Retina (tissue), 1 donor: ENCODE results near the gene ABCA2.

Source experiments
- DNase-seq: peaks from one replicate; pipeline ENCODE4 v3.0.0-alpha.2; 2016

Gene ABCA2

DNA sequence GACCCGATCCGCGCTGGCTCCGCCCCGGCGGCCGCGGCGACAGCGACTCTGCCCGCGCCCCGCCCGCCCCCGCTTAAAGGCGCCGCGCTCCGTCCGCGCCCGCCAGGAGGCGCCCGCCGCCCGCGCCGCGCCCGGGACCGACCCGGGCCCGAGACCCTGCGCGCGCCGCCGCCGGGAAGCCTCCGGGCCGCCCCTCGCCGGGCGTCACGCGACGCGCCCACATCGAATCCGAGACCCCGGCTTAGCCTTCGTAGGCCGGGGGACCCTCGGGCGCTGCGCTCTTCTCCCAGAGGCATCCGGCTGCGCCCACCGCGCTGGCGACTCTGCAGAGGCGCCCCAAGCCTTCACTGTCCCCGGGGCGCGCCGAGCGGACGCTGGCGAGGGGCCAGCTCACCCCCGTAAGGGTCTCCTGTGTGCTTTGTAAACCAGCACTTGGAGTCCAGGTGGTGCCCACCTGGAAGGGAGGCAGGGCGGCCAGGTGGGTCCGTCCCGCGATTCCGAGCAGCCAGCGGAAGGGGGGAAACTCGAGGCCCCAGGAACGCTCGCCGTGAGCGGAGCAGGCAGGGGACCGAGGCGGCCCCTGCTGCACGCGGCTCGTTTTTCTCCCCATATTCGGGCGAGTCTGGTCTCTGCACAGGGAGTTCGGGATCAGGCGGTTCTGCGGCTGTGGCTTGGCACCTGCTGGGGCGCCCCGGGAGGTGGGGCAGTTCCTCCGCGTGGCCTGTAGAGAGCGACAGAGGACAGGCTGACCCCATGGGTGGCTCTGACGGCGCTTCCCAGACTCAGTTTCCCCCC, 423 bp upstream of the ABCA2 start:
- DNase-seq, result peak; percentile 78

DNA sequence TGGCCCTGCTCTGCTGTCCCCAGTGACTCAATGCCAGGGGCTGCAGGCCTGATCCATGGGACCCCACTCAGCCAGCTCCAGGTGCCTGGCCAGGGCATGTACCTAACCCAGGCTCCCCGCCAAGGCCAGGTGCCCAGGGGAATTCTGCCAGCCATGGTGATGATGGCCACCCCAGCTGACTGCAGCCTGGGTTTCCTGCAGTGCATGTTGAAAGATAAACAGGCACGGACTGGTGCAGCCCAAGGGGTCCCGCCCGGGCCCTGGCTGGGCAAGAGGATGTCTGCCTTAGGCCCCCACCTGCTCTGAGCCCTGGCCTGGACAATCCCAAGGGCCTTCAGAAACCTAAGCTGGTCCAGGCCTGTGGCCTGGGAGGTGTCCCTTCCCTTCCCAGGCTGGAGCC, 1.2 kb downstream of the ABCA2 start:
- DNase-seq, result no peak

DNA sequence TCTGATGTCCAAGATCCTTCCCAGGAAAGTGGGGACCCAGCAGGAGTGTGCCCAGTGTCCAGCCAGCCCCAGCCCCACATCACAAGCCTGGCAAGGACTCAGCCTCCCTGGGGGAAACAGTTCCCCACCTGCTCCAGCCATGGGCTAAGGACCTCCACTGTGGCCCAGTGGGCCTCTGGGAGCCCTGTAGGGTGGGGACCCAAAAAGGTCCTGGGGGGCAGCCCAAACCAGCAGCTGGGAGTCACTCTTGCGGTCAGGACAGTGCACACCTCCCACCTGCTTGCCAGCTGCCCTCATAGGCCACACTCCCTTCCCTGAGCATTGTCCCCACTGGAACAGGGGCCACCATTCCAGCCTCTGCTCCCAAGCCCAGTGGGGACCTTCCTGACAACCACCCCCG, 1.7 kb downstream of the ABCA2 start:
- no peak for DNase-seq

DNA sequence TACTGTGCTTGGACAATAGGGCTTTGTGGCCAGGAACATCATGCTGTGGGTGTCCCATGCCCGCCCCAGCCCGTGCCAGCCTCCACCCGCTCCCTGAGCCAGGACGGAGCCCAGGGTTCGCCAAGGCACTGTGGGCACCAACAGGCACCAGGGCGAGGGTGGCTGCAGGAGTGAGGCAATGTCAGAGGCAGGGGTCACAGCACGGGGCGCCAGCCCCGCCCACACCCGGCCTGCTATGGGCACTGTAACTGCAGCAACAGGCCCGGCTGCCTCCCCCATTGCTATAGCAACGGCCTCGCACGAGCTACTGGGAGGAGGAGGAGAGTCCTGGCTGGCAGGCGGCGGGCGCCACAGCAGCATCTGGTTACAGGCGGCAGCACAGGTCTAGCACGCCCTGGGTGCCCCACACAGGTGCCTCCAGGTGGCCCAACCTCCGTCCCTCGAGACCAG, 2.5 kb downstream of the ABCA2 start:
- peak; percentile 83 for DNase-seq

DNA sequence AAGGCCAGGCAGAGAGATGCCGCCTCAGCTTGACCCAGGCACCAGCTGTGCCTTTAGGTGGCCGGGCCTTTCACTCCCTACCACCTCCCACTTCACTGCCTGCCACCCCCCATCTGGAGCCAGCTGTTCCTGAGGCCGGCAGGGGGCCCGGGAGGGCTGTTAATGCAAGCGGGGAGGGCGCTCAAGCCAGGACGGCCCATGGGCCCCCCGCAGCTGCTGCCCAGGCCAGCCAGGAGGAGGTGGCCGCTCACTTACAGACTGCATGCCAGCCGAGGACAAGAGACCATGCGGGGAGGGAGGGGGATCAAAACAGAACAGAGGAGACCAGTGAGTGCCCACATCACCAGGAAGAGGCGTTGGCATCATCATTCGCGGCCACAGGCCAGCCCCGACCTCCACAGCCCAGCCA, 4.5 kb downstream of the ABCA2 start:
- no peak for DNase-seq

DNA sequence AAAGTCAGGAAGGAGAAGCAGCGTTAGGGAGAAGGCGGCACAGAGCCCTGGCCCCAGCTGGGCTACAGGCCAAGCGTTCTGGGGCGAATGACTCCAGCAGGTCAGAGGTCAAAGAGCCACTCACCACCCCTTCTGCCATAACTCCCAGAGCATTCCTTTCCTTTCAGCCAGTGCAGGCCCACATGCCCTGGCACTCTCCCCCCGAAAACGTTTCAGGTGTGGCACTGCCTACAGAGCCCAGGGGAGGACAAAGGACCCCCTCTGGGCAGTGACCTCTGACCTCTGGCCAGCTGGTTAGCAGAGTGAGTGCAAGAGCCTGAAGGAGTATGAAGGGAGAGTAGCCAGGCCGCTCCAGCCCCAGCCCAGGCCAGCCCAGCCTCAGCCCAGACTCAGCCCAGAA, 4.9 kb downstream of the ABCA2 start:
- DNase-seq, result no peak

DNA sequence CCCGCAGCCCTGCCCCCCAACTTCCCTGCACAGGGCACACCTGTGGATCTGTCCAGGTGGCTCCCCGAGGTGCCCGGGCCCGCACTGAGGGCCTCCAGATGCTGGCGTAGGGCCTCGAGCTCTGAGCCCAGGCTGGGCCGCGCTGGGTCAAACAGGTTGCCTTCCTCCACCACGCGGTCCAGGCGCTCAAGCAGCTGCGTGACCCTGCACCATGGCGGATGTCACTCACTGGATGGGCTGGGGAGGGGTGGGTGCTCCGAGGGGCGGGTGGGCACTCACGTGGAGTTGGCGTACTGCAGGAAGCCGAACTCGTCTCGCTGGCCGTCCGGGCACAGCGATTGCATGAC, 5.4 kb downstream of the ABCA2 start:
- DNase-seq, result no peak

DNA sequence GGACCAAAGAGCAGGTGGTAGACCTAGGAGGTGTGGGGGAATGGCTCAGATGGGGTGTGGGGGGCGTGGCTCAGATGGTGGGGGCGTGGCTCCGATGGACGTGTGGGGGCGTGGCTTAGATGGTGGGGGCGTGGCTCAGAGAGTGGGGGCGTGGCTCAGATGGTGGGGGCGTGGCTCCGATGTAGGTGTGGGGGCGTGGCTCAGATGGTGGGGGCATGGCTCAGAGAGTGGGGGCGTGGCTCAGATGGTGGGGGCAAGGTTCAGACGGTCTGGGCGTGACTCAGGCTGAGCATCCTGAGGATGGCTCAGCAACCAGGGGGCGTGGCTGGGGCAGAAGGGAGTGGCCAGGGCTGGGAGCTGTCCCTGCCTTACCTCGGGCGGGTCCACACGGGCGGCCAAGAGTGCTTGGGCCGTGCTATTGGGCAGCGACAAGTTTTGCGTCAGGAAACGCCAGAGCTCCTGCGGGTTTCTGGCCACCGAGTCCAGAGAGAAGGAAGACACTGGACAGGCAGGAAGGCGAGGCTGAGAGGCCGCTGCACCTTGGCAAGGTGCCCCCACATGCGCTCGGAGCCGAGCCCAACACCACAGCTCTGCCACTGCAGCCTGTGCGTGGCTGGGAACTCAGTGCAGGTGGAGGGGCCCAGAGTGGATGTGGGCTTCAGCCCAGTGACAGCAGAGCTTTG, 5.9 kb downstream of the ABCA2 start:
- no peak for DNase-seq

DNA sequence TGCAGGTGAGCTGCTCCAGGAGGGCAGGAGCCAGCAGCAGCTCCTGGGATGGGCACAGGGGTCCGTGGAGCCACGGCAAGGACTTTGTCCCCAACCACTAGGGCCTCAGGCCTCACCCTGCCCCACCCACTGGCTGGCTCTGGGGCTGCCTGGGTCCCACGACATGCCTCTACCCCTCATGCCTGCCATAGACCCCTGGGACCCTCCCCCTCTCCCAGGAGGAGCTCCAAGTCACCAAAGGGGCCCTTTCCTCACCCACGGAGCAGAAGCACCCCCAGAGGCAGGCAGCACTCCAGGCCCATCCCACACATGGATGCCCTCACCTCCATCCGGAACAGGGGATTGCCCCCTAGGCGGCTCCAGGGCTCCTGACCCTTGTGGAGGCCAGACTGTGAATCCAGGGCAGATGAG, 6.5 kb downstream of the ABCA2 start:
- no peak for DNase-seq

DNA sequence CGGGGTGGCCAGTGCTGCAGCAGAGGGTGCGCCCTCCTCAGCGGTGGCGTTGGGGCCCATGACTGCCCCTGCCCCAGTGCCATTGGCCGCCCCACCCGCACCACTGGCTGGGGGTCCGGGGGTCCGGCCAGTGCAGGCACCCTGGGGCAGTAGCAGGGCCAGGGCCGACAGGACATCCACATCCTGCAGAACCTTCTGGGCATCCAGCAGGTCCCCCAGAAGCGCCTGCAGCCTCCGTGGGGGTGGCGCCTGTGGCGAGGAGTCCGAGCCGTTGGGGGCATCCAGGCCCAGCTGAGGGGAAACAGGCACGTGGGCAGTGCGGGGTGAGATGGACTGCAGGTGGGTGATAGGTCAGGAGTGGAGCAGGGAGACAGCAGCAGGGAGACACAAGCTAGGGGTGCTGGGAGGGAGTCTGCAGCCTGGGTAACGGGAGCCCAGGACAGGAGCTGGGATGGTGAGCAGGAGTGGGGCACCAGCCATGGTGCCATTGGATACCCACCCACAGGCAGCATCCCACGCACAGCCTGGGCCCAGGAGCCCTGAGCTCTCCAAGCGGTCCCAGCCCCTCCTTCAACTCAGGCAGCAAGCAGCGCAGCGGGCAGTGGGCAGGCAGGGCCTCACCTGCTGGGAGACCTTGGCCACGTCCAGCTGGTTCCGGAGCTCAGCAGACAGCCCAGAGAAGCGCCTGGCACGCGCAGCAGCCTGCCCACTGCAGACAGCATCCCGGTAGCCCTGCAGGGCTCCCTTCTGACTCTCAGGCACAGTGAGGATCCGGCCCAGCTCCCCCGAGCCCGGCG, 7.1 kb downstream of the ABCA2 start:
- no peak for DNase-seq

DNA sequence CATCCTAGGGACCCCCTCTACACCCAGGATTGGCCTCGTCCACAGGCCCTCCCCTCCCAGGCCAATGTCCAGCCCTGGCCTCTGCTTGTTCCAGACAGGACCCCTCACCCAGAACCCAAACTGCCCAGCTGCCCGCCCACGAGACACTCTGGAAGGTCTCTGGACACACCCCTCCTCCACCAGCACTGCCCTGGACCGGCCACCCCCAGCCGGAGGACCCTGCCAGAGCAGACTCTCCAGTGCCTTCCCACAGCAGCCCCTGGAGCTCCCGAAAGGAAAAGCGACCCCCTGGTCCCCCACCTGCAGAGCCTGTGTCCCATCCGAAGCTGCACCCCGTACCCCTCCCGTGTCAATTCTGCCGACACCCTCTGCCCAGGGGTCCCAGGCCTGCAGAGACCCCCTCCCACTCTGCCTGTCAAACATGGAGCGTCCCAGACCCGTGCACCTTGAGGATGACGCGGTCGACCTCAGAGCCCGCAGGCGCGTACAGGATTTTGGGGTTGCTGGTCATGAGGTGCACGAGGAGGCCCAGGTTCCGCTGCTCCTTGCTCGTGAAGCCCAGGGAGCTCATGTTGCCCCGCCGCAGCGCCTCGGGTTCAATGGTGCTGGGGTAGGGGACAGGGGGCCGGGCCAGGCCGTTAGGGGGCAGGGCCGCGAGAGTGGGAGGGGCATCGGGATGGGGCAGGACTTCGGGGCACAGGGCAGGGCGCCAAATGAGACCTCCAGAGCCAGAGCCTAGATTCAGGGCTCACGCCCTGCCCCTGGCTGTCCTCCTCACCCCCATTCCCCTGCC, 8.0 kb downstream of the ABCA2 start:
- DNase-seq, result no peak

DNA sequence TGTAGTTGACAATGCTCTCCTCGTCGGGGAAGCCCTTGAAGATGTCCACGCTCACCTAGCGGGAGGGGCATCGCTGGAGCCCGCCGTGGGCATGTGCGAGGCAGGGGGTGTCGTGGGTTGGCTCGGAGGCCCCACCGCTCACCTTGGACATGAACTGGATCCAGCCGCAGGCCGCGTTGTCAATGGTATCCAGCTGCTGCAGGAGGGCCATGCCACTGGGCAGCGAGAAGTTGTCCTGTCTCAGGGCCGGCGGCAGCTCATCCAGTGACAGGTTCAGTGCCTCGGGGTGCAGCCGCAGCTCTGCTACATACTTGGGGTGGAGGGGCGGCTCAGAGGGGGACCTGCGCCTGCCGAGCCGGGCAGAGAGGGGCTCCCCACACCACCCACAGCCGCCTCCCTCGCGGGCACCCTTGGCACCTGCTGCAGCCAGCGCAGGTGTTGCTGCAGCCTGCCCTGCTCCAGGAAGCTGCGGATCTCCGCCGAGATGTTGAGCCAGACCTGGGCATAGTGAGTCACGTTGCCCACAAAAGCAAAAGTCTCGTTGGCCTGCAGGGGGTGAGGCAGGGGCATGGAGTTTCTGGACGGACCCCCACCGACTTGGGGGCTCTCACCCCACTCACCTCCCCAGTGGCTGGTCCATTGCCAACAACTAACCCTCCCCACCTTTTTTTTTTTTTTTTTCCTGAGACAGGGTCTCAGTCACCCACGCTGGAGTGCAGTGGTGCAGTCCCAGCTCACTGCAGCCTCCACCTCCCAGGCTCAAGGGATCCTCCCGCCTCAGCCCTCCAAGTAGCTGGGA, 9.1 kb downstream of the ABCA2 start:
- DNase-seq, result no peak

DNA sequence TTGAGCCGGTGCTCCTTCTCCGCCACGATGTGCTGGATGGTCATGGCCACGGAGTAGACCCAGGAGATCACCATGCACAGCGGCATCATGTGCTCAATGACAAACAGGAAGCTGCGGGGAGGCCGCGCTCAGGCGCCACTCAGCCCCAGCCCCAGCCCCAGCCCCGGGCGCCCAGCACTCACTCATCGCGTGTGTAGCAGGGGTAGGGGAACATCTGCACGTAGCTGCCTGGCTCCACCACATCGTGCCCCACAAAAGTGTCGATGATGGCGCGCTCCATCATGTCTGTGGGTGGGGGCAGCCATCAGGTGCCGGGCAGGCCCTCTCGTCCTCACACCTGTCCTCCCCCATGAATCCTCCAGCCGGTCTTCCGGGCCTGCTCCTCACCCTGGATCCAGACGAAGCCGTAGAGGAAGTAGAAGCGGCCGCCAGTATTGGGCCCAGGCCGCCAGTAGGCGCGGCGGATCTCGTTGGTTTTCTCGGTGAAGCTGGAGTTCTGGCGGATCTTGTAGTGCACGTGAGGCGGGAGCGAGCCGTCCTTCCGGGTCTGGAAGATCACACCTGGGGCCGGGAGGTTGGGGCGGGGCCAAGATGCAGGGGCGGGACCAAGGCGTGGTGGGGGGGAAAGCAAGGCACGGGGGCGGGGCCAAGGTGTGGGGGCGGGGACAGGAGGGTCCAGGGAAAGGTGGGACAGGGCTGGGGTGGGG, 10.1 kb downstream of the ABCA2 start:
- no peak for DNase-seq

DNA sequence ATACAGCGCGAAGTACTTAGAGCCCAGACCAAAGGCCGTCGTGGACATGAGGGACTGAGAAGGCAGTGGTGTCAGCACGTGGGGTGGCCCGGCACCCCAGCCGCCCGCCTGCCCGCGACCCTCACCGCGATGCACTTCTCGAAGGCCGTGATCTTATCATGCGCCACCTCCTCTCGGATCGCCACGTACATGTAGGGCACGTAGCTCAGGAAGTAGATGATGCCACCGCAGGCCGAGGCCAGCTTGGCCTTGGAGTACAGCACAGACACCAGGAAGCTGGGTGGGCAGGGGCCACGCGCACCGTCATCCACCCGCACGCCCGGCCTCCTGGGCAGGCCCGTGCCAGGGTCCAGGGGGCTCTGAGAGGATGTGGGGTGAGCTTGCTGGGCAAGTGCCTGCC, 11.0 kb downstream of the ABCA2 start:
- no peak for DNase-seq

DNA sequence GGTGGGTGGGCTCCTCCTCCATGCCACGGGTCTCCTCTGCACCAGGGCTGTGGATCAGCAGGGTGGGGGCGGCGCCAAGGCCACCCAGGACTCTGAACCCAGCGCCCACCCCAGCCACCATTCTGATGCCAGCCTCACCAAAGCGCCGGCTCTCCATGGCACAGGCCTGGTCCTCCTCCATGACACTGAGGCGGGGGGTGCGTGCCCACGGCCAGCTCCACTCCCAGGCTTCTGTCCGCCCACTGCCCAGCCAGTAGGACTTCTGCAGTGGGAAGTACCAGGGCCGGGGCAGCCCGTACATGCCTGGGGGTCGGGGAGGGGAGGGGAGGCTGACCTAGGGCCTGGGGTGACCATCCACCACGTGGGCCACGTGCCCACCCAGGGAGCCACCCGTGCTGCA, 11.6 kb downstream of the ABCA2 start:
- no peak for DNase-seq

DNA sequence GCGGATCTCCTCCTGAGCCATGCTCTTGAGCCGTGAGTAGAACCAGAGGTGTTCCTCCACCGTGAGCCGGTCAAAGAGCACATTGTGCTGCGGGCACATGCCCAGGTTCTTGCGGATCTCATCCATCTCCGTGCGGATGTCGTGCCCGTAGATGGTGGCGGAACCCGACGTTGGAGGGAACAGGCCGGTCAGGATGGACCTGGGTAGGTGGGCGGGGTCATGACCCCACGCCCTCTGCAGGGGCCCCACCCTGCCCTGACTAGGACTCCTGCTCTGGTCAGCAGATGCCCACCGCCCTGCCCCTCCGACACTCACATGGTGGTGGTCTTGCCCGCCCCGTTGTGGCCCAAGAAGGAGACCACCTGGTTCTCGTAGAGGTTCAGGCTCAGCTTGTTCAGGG, 12.1 kb downstream of the ABCA2 start:
- DNase-seq, result no peak

DNA sequence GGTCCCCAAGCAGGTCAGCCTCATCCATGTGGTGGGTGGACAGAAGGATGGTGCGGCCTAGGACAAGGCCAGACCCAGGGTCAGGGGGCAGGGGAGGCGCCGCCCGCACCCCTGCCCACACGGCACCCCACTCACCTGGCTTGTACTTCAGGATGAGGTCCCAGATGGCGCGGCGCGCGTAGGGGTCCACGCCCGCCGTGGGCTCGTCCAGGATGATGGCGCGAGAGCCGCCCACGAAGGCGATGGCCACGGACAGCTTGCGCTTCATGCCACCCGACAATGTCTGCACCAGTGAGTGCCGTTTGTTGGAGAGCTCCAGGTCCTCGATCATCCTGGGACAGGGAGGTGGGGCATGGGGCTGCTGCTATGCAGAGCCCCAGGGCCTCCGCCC, 12.5 kb downstream of the ABCA2 start:
- DNase-seq, result no peak

DNA sequence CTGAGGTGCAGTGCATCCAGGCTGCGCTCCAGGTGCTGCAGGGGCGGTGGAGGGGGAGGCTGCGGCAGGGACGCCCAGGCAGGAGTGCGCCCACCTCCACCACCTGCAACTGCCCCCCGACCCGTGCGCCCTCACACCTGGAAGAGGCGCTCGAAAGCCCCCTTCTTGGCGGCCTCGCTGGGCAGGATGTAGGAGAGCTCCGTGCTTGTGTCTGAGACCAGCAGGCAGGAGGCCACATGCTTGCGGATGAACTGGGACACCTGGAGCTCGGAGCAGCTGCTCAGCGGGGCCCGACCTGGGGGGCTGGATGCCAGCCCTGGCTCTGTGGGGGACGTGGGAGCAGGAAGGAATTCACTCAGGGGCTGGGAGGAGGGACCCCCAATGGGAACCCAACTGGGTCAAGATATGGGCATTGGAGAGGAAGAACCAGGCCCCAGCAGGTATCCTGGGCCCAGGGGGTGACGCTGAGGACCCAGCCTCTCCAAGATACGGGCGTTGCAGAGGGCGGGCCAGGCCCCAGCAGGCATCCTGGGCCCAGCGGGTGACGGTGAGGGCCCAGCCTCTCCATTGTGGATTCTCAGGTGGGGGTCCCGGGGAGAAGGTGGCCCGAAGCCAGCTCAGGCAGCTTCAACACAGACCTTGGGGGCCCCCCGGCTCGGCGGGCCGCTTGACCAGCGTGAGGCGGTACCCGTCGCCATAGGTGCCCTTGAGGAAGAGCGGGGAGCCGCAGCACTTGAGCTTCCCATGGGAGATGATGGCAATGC, 13.1 kb downstream of the ABCA2 start:
- no peak for DNase-seq

DNA sequence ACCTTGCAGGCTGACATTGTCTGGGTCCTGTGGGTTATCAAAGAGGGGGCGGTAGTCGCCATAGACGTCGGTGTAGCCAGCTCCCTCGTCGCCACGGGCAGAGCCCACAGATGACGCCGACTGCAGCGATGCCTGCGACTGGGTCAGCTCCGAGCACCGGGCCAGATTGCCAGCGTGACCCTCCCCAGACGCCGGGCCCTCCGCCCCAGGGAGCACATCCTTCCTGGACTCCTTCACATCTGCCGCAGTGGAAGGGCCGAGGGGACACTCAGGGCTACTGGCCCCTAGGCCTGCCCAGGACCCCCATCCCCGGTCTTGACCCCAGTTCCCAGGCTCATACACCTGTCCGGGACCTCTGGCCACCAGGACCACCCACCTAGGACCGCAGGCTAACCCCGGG, 13.9 kb downstream of the ABCA2 start:
- no peak for DNase-seq

DNA sequence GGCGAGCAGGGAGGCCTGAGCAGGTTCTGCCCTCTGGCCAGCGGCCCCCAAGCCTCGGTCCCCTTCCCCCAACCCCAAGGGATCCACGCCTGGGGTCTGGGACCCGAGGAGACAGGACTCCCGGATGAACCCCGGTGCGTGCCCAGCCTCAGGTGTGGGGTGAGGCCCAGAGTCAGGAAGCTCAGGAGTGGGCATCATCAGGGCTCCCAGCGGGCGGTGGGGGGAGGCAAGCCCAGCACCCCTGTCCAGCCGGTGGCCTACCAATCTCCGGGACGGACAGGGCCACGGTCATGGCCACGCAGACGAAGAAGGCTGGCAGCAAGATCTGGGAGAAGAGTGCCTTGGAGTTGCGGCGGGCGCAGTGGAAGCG, 14.5 kb downstream of the ABCA2 start:
- DNase-seq, result no peak
